ENCODE results near the gene ME3. TPM values are rescaled to one million over a fixed set of nuclear protein-coding genes. Genes with fewer than 3 reads are reported as not detected.

The ME3 gene
- total RNA-seq: 53.4 and 67.7 TPM in 2 replicates

- no peak for DNase-seq (ENCODE audit: low read depth, low spot score)
Measured at GRCh38 chr11:86672007-86672621, at the start of gene ME3. TSS of gene ME3 (minus strand) at chr11:86672616.

- no peak for DNase-seq (ENCODE audit: low read depth, low spot score)
Measured at GRCh38 chr11:86722006-86722405, 49.6 kb upstream of the ME3 start.

GRCh38 chr11:86720546-86720945 is 48.1 kb upstream of the ME3 start:
- no peak for DNase-seq (ENCODE audit: low read depth, low spot score)

- DNase-seq (ENCODE audit: low read depth, low spot score): peak; percentile 77
Measured at GRCh38 chr11:86719781-86720463, 47.5 kb upstream of the ME3 start.

GRCh38 chr11:86718999-86719398 is 46.6 kb upstream of the ME3 start:
- no peak for DNase-seq (ENCODE audit: low read depth, low spot score)

GRCh38 chr11:86718521-86718920 is 46.1 kb upstream of the ME3 start:
- DNase-seq (ENCODE audit: low read depth, low spot score): no peak

- DNase-seq (ENCODE audit: low read depth, low spot score): no peak
Measured at GRCh38 chr11:86717817-86718501, 45.5 kb upstream of the ME3 start.

DNA sequence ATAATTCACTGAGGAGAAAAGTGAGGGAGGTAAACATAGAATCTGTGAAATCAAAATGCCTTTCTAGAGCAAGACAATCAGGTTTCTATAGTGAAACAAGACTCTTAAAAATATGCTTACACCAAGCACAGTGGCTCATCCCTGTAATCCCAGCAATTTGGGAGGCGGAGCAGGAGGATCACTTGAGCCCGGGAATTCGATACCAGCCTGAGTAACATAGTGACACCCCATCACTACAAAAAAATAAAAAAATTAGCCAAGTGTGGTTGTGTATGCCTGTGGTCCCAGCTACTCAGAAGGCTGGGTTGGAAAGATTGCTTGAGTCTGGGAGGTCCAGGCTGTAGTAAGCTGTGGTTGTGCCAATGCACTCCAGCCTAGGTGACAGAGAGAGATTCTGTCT is 43.2 kb upstream of the ME3 start:
- no peak for DNase-seq (ENCODE audit: low read depth, low spot score)

DNA sequence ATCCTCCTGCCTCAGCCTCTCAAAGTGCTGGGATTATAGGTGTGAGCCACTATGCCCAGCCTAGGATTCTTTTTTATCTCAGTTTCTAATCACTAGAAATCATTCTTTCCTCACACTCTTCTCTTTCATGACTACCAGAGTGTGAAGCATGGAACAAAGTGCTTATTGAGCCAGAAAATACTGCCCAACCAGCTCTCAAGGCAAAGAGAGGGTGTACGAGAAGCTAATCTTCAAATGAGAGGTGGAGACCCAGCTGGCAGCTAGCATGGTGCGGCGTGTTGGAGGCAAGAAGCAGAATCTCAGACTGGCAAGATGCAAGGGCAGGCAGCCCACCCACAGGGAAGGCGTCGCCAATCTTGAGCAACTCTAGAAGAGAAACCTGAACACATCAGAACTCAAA is 41.1 kb upstream of the ME3 start:
- no peak for DNase-seq (ENCODE audit: low read depth, low spot score)

DNA sequence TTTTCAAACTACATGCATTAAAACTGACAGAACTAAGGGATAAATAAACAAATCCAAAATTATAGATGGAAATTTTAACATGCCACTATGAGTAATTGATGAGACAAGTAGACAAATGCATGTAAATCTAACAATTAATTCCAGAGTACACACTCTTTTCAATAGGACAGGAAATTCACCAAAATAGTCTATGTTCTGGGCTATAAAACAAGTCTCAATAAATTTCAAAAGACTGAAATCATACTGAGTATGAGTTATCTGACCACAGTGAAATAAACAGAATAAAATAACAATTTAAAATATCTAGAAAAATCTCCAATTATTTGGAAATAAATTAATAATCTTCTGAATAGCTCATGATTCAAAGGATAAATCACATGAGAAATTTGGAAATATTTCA is 38.5 kb upstream of the ME3 start:
- DNase-seq (ENCODE audit: low read depth, low spot score): no peak

DNA sequence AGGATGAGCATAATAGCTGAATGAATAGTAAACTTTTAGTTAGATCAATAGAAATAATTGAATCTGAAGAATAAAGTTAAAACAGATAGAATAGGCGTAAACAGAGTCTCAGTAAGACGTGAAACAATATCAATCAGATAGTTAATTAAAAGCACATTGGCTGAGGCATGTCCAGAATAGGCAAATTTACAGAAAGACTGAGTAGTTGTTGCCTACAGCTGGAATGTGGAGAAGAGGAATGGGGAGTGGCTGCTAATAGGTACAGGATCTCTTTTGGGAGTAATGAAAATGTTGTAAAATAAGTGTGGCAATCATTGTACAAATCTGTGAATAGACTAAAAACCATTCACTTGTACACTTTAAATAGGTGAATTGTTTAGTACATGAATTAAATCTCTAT is 36.3 kb upstream of the ME3 start:
- no peak for DNase-seq (ENCODE audit: low read depth, low spot score)

DNA sequence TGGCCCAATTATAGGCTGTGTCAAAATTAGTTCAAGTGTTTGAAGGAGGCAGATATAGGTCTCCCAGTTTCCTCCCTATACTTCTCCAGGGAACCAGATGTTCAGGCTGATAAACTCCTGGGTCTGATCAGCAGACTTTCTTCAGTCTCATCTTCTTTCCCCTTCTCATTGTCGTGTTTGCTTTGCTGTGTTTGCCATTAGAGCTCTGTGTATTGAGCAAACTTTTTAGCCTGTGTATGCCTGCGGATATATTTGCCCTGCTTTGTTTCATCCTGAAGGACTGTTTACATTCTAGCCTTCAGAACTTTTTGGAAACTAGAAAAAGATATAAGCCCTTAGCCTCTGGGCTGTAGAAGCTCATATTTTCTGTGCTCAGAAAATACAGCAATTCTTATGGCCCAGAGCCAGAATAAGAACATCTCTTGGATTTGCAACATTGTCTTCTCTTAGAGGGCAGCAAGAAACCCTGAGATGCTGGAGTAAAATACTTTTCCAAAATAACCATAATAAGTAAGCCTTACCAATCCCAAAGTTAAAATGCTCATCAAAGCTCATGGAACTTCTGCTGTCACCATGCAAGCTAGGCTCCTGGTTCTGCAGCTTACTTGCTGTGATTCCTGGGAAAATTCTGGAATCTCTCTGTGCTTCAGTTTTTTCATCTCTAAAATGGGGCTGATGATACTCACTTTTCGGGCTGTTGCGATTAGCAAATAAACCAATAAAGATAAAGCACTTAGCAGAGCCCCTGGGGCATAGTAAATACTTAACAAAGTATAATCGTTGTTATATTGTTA is 34.1 kb upstream of the ME3 start:
- DNase-seq (ENCODE audit: low read depth, low spot score): no peak

- DNase-seq (ENCODE audit: low read depth, low spot score): no peak
Measured at GRCh38 chr11:86704710-86705109, 32.3 kb upstream of the ME3 start.

DNA sequence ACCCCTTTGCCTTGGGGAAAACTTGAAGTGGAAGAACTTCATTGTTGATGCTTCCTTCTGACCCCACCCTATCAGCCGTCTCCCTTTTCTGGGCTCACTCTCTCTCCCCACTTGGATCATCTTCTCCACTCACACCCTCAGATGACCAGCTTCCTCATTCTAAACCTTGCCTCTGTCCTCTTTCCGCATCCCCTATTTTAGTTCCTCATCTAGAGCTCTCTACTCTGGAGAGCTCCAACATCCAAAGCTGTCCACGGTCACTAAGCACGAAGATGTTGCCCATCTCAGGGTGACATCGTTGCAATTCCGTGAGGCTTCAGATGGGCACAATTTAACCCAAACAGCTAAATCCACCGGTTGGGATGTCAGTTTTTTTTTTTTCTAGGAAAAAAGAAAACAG is 31.6 kb upstream of the ME3 start:
- no peak for DNase-seq (ENCODE audit: low read depth, low spot score)

DNA sequence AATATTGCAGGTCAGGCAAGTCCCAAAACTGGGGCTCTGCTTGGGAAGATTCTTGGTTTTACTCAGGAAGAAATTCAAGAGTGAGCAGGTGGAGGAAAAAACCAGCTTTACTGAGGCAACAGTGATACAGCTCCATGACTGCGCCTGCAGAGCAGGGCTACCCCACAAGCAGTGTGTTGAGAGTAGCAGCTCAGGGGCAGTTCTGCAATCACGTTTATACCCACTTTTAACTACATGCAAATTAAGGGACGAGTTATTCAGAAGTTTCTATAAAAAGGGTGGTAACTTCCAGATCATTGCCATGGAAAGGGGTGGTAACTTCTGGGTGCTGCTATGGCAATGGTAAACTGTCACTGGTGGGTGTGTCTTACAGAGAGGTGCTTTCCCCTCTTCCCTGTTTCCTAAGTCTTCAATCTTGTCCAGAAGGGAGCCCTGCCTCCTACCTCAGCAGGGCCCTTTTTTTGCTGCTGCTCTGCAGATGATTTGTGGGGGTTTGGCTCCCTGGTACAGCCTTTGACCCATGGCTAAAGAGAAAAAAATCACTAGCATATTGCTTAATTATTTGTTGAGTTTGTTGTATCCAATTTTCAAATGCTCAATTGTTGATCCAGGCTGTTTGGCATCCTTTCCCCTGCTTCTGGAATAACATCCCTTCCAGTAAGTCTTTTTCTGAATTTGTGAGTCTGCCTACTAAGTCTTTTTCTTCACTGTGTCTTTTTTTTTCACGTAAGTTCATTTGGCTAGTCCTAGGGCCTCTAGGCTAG is 30.0 kb upstream of the ME3 start:
- no peak for DNase-seq (ENCODE audit: low read depth, low spot score)

DNA sequence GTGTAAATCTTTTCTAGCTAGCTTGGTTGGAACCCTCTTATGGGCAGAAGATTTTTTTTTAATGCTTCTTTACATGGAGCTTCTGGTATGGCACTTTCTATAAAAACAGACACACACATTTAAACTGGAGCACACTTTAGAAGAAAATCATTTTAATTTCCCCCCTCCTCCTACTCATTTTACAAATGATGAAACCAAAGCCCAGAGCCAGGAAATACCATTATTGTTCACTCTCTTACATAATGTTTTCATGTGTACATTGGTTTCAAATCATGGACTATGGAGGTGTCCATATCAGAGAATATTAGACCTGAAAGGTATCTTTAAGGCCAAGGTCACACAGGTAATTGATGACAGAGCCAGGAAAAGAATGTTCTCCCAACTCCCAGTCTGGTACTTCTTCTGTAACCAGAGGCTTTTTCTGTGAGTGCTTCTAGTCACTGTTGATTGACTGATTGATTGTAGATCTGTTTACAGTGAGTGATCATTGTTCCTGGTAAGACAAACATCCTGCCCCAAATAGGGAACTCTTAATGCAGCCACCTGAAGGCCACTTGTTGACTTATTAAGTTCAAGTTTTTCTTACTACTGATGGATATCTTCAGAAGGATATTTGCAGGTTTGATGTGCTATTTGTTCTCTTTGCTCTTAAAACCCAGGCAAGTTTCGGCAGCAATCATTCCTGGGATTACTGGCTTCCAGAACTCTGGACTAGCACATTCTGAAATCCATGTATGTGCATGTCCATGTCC is 26.8 kb upstream of the ME3 start:
- DNase-seq (ENCODE audit: low read depth, low spot score): no peak

DNA sequence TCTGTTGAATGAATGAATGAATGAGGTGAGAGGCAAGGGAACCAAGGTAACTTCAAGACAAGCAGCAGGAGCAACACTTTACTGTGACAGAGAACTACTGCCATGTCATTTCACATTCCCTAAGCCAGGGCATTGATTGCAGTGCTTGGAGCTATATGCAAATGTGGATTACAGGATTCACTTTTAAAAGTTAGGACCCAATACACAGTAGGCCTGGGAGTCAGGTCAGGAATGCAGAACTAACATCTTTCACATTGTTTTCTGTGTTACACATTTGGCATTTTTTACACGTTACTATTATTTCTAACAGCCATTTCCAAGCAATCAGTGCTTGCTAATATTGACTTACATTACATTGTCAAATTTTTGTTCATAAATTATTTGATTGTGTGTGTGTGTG is 26.2 kb upstream of the ME3 start:
- DNase-seq (ENCODE audit: low read depth, low spot score): no peak

DNA sequence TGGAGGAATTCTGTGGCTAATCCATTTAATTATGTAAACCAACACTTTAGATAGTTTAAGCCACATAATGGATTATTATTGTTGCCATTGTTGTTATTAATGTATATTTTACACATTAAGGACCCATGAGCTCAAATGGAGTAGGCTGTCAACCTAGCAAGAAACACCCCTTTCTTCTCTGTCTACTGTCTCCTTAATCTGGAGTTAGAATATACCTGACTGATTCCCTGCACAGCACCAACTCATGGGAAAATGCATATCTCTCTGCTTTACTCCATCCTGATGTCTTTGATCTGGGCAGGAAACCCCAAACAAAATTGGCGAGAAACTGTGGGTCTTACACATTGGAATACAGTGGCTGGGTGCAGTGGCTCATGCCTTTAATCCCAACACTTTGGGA is 24.0 kb upstream of the ME3 start:
- no peak for DNase-seq (ENCODE audit: low read depth, low spot score)

DNA sequence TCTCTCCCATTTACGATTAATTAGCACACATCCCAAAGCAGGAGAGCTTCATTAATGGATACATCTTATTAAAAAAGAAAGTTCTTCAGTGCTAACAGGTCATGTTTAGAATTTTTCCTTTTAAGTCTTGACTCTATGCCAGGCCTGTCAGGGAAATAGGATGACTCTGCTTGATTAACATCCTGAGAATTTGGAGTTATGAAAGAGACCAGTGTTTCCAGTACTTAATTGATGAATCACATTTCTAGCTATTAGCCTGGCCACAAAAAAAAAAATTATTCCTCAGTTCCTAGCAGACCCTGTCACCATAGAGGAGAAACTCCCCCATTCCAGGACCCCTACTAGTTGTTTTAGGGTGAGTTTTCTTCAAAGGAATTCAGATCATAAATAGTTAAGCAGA is 23.6 kb upstream of the ME3 start:
- peak; percentile 70 for DNase-seq (ENCODE audit: low read depth, low spot score)

DNA sequence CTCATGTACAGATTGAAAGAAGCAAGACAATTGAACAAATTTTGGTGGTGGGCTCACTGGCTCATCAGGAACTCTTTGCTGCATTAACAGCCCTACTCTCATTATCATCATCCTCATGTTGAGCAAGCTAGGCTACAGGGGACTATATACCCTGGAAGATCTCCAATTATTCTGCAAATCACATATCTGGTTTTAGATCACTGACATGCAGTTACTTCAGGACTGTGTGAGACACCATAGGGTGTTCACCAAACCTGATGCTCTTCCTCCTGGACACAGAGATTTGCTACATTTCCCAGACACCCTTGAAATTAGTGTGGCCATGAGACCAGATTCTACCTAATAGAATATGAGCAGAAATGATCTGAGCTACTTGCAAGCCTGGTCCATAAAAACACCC is 23.0 kb upstream of the ME3 start:
- DNase-seq (ENCODE audit: low read depth, low spot score): no peak

- no peak for DNase-seq (ENCODE audit: low read depth, low spot score)
Measured at GRCh38 chr11:86693518-86693917, 21.1 kb upstream of the ME3 start.

Measured in pulmonary artery endothelial cell (primary cell).